Karpas-422 (cell line): ENCODE data around the gene ULBP1. TPM values are rescaled to one million over a fixed set of nuclear protein-coding genes. Genes with fewer than 3 reads are reported as not detected.
"Not testable (repeated sequence)": the region's sequence is repeated elsewhere in the genome, so short reads cannot be mapped to it uniquely, and the experiment has no call there.

Experiments used
- DNase-seq: peaks from one replicate; pipeline ENCODE4 v3.0.0-alpha.2; 2015
- H2AFZ ChIP-seq: fragments of 200-600 bp; sonication (generic); 2 replicates; pipeline ENCODE4 v1.6.1; 2014; ENCODE audit warnings: antibody characterized with exemption, low read length, mixed read lengths
- H3K27ac ChIP-seq: fragments of 200-600 bp; sonication (generic); 2 replicates; pipeline ENCODE4 v1.5.1; 2014; ENCODE audit warnings: mild to moderate bottlenecking, low read length, moderate library complexity
- H3K27me3 ChIP-seq: fragments of 200-600 bp; sonication (generic); 2 replicates; pipeline ENCODE4 v1.6.1; 2014; ENCODE audit warnings: low read length, mixed read lengths
- H3K36me3 ChIP-seq: fragments of 200-600 bp; sonication (generic); 2 replicates; pipeline ENCODE4 v1.6.1; 2014; ENCODE audit warnings: low read length, mixed read lengths; ENCODE audit not compliant: insufficient read depth
- H3K4me1 ChIP-seq: fragments of 200-600 bp; sonication (generic); 2 replicates; pipeline ENCODE4 v1.6.1; 2014; ENCODE audit warnings: mild to moderate bottlenecking, low read length, mixed read lengths
- H3K4me2 ChIP-seq: fragments of 200-600 bp; sonication (generic); 2 replicates; pipeline ENCODE4 v1.6.1; 2014; ENCODE audit warnings: low read length, low read depth, mild to moderate bottlenecking; ENCODE audit not compliant: poor library complexity, severe bottlenecking
- H3K4me3 ChIP-seq: fragments of 200-600 bp; sonication (generic); 2 replicates; pipeline ENCODE4 v1.5.1; 2014; ENCODE audit warnings: mild to moderate bottlenecking, antibody characterized with exemption, low read length, mixed read lengths
- H3K79me2 ChIP-seq: fragments of 200-600 bp; sonication (generic); 2 replicates; pipeline ENCODE4 v1.6.1; 2014; ENCODE audit warnings: mild to moderate bottlenecking, low read length, mixed read lengths
- H3K9ac ChIP-seq: fragments of 200-600 bp; sonication (generic); 2 replicates; pipeline ENCODE4 v1.6.0; 2014; ENCODE audit warnings: low read length
- H3K9me2 ChIP-seq: fragments of 200-600 bp; sonication (generic), shearing (Covaris generic); replicated peaks from 2 replicates; pipeline ENCODE4 v1.6.0; 2014; ENCODE audit warnings: mild to moderate bottlenecking, low read length, moderate library complexity; ENCODE audit not compliant: insufficient read depth
- H3K9me3 ChIP-seq: fragments of 300-700, 200-600 bp; sonication (generic); 2 replicates; pipeline ENCODE4 v1.6.1; 2014; ENCODE audit warnings: low read length, mixed read lengths
- H4K20me1 ChIP-seq: fragments of 200-600 bp; sonication (generic); 2 replicates; pipeline ENCODE4 v1.6.1; 2014; ENCODE audit warnings: mild to moderate bottlenecking, antibody characterized with exemption, low read length, low read depth; ENCODE audit not compliant: insufficient read depth
- total RNA-seq: library from RNA; depleted of rRNA; stranded (reverse); fragments of >200 nt; shearing (Covaris generic); gene quantifications from 2 replicates; pipeline ENCODE4 v1.2.3, GENCODE V29; 2014; ENCODE audit warnings: low replicate concordance

ULBP1 gene
- total RNA-seq, 1 experiment from 2014 or later, result 5.1 TPM

GRCh38 chr6:150013785-150014622 is 50.3 kb downstream of the ULBP1 start:
- not testable (repeated sequence) for DNase-seq, H3K36me3 ChIP-seq, H3K4me3 ChIP-seq, H2AFZ ChIP-seq, H3K4me1 ChIP-seq, H3K4me2 ChIP-seq, H3K79me2 ChIP-seq, H3K9ac ChIP-seq, H3K9me3 ChIP-seq, H4K20me1 ChIP-seq, H3K9me2 ChIP-seq, H3K27me3 ChIP-seq, H3K27ac ChIP-seq

- not testable (repeated sequence) for H3K79me2 ChIP-seq, H3K9me2 ChIP-seq, H4K20me1 ChIP-seq, H2AFZ ChIP-seq, H3K27ac ChIP-seq, H3K4me3 ChIP-seq, H3K9me3 ChIP-seq, H3K4me1 ChIP-seq, H3K4me2 ChIP-seq, H3K36me3 ChIP-seq, H3K9ac ChIP-seq, DNase-seq, H3K27me3 ChIP-seq
Measured at GRCh38 chr6:150014623-150015280, 51.0 kb downstream of the ULBP1 start.

- DNase-seq, result peak; percentile 46
Measured at GRCh38 chr6:150015281-150016001, 51.7 kb downstream of the ULBP1 start.

GRCh38 chr6:150016324-150017185 is 52.8 kb downstream of the ULBP1 start:
- no peak overlapping the region for H3K4me2 ChIP-seq
- no peaks in the 10 kb centered on the region for H3K79me2 ChIP-seq
- H3K36me3 ChIP-seq, result no peaks in the 10 kb centered on the region
- H4K20me1 ChIP-seq, result no peaks in the 10 kb centered on the region
- H2AFZ ChIP-seq, result no peak overlapping the region
- H3K27me3 ChIP-seq, result no peaks in the 10 kb centered on the region
- no peaks in the 10 kb centered on the region for H3K9me2 ChIP-seq
- no peak overlapping the region for H3K4me3 ChIP-seq
- H3K4me1 ChIP-seq, result no peaks in the 10 kb centered on the region
- peak; percentile 88 for DNase-seq
- no peak overlapping the region for H3K9ac ChIP-seq
- H3K27ac ChIP-seq, result no peak overlapping the region
- H3K9me3 ChIP-seq, result no peaks in the 10 kb centered on the region

More at GRCh38 chr6:150015281-150016001, 51.7 kb downstream of the ULBP1 start:
- not testable (repeated sequence) for H3K4me1 ChIP-seq, H3K9ac ChIP-seq, H3K4me2 ChIP-seq, H3K4me3 ChIP-seq, H2AFZ ChIP-seq, H3K79me2 ChIP-seq, H3K27me3 ChIP-seq, H4K20me1 ChIP-seq, H3K36me3 ChIP-seq, H3K9me3 ChIP-seq, H3K27ac ChIP-seq, H3K9me2 ChIP-seq

- not testable (repeated sequence) for H2AFZ ChIP-seq, H3K4me1 ChIP-seq, H3K9ac ChIP-seq, DNase-seq, H3K9me3 ChIP-seq, H3K27ac ChIP-seq, H3K4me3 ChIP-seq, H3K9me2 ChIP-seq, H3K79me2 ChIP-seq, H3K4me2 ChIP-seq, H4K20me1 ChIP-seq, H3K27me3 ChIP-seq, H3K36me3 ChIP-seq
Measured at GRCh38 chr6:150017186-150017521, 53.4 kb downstream of the ULBP1 start.

- Histone ChIP-seq H4K20me1 (no peaks in the 10 kb centered on the region), H3K9ac (no peak overlapping the region), H3K4me1 (no peaks in the 10 kb centered on the region), H3K79me2 (no peaks in the 10 kb centered on the region), H3K27ac (no peak overlapping the region), H3K4me3 (no peak overlapping the region), H3K4me2 (no peak overlapping the region), H3K27me3 (no peaks in the 10 kb centered on the region), H3K9me2 (no peaks in the 10 kb centered on the region), H3K36me3 (no peaks in the 10 kb centered on the region), H2AFZ (no peak overlapping the region), H3K9me3 (no peaks in the 10 kb centered on the region)
- DNase-seq, result no peak
Measured at GRCh38 chr6:150018846-150019580, 55.3 kb downstream of the ULBP1 start.

GRCh38 chr6:150021870-150022269 is 58.1 kb downstream of the ULBP1 start:
- H2AFZ ChIP-seq, H4K20me1 ChIP-seq, H3K9me3 ChIP-seq, H3K9ac ChIP-seq, DNase-seq, H3K4me2 ChIP-seq, H3K27ac ChIP-seq, H3K27me3 ChIP-seq, H3K79me2 ChIP-seq, H3K9me2 ChIP-seq, H3K4me3 ChIP-seq, H3K4me1 ChIP-seq, H3K36me3 ChIP-seq: not testable (repeated sequence)
